H9 (cell line): ENCODE measurements around the gene FKBP10. TPM values are rescaled to one million over a fixed set of nuclear protein-coding genes. Genes with fewer than 3 reads are reported as not detected.
"Not testable (repeated sequence)": the region's sequence is repeated elsewhere in the genome, so short reads cannot be mapped to it uniquely, and the experiment has no call there.

Experiments
- DNase-seq: peaks from one replicate; pipeline ENCODE4 v3.0.0-alpha.2; 2017
- H2AFZ ChIP-seq: one replicate; pipeline ENCODE4 v1.6.1; 2013; ENCODE audit warnings: mild to moderate bottlenecking, low read length, control low read depth, moderate library complexity
- H2AK5ac ChIP-seq: 2 replicates; pipeline ENCODE4 v1.6.1; 2013; ENCODE audit warnings: low read length, control low read depth, mixed read lengths; ENCODE audit not compliant: insufficient read length
- H2BK120ac ChIP-seq: one replicate; pipeline ENCODE4 v1.6.1; 2013; ENCODE audit warnings: low read depth, mild to moderate bottlenecking, low read length, control low read depth, inconsistent platforms; ENCODE audit not compliant: poor library complexity, severe bottlenecking
- H2BK12ac ChIP-seq: 2 replicates; pipeline ENCODE4 v1.6.1; 2013; ENCODE audit warnings: low read length, control low read depth, mixed read lengths, low read depth; ENCODE audit not compliant: insufficient read length
- H2BK15ac ChIP-seq: 2 replicates; pipeline ENCODE4 v1.6.1; 2013; ENCODE audit warnings: low read depth, low read length, control low read depth
- H2BK20ac ChIP-seq: one replicate; pipeline ENCODE4 v1.6.1; 2013; ENCODE audit warnings: low read depth, mild to moderate bottlenecking, low read length, control low read depth, inconsistent platforms; ENCODE audit not compliant: poor library complexity, severe bottlenecking
- H2BK5ac ChIP-seq: 2 replicates; pipeline ENCODE4 v1.6.1; 2013; ENCODE audit warnings: low read length, control low read depth, mixed read lengths; ENCODE audit not compliant: insufficient read length
- H3K14ac ChIP-seq: 2 replicates; pipeline ENCODE4 v1.6.1; 2013; ENCODE audit warnings: low read length, control low read depth; ENCODE audit not compliant: insufficient read depth
- H3K18ac ChIP-seq: 2 replicates; pipeline ENCODE4 v1.6.1; 2013; ENCODE audit warnings: low read depth, mild to moderate bottlenecking, mixed read lengths, low read length, control low read depth; ENCODE audit not compliant: insufficient read length
- H3K23ac ChIP-seq: 2 replicates; pipeline ENCODE4 v1.6.1; 2013; ENCODE audit warnings: low read length, control low read depth, mixed read lengths, low read depth; ENCODE audit not compliant: insufficient read length
- H3K23me2 ChIP-seq: 2 replicates; pipeline ENCODE4 v1.6.1; 2013; ENCODE audit warnings: low read depth, mild to moderate bottlenecking, mixed read lengths, low read length, control low read depth; ENCODE audit not compliant: insufficient read length, poor library complexity, severe bottlenecking
- H3K27ac ChIP-seq: 2 replicates; pipeline ENCODE4 v1.5.1; 2013; ENCODE audit warnings: low read length, control low read depth, mixed read lengths, low read depth; ENCODE audit not compliant: insufficient read length
- H3K27me3 ChIP-seq: 2 replicates; pipeline ENCODE4 v1.6.1; 2013; ENCODE audit warnings: low read length, control low read depth, inconsistent platforms; ENCODE audit not compliant: insufficient read depth
- H3K4ac ChIP-seq: 2 replicates; pipeline ENCODE4 v1.6.1; 2013; ENCODE audit warnings: low read depth, mild to moderate bottlenecking, control low read depth, inconsistent platforms, low read length, moderate library complexity
- H3K4me1 ChIP-seq: 2 replicates; pipeline ENCODE4 v1.6.1; 2013; ENCODE audit warnings: low read length, control low read depth, inconsistent platforms; ENCODE audit not compliant: insufficient read depth
- H3K4me2 ChIP-seq: 2 replicates; pipeline ENCODE4 v1.6.1; 2013; ENCODE audit warnings: low read length, control low read depth, mixed read lengths; ENCODE audit not compliant: insufficient read length, insufficient read depth
- H3K56ac ChIP-seq: 2 replicates; pipeline ENCODE4 v1.6.1; 2013; ENCODE audit warnings: low read depth, mild to moderate bottlenecking, mixed read lengths, low read length, control low read depth; ENCODE audit not compliant: insufficient read length
- H3K79me1 ChIP-seq: 2 replicates; pipeline ENCODE4 v1.6.1; 2013; ENCODE audit warnings: low read depth, mild to moderate bottlenecking, moderate library complexity, low read length, control low read depth, inconsistent platforms; ENCODE audit not compliant: insufficient read depth, poor library complexity, severe bottlenecking
- H3K79me2 ChIP-seq: 2 replicates; pipeline ENCODE4 v1.6.1; 2013; ENCODE audit warnings: low read length, control low read depth, inconsistent platforms; ENCODE audit not compliant: insufficient read depth
- H3K9ac ChIP-seq: 2 replicates; pipeline ENCODE4 v1.6.1; 2013; ENCODE audit warnings: low read length, control low read depth, mixed read lengths; ENCODE audit not compliant: insufficient read length; ENCODE audit errors: extremely low read depth
- H3K9me3 ChIP-seq: one replicate; pipeline ENCODE4 v1.6.1; 2013; ENCODE audit warnings: low read depth, low read length, inconsistent platforms; ENCODE audit not compliant: control insufficient read depth
- H3T11ph ChIP-seq: one replicate; pipeline ENCODE4 v1.6.1; 2013; ENCODE audit warnings: mild to moderate bottlenecking, low read length, control low read depth, inconsistent platforms
- H4K20me1 ChIP-seq: one replicate; pipeline ENCODE4 v1.6.1; 2013; ENCODE audit not compliant: control insufficient read depth, insufficient read length, insufficient read depth
- H4K5ac ChIP-seq: 2 replicates; pipeline ENCODE4 v1.6.1; 2013; ENCODE audit warnings: low read depth, mild to moderate bottlenecking, mixed read lengths, low read length, control low read depth; ENCODE audit not compliant: insufficient read length
- H4K8ac ChIP-seq: replicated peaks from 2 replicates; pipeline ENCODE4 v1.6.1; 2013; ENCODE audit warnings: low read length, control low read depth, mixed read lengths, low read depth; ENCODE audit not compliant: insufficient read length
- H4K91ac ChIP-seq: 2 replicates; pipeline ENCODE4 v1.6.1; 2013; ENCODE audit warnings: low read depth, mild to moderate bottlenecking, moderate library complexity, mixed read lengths, low read length, control low read depth; ENCODE audit not compliant: insufficient read length
- H3K27ac Mint-ChIP-seq, 3 experiments: 2 replicates in 2 of 3; 3 replicates in 1 of 3; pipeline ENCODE4 v1.8.0; 2020 to 2021; ENCODE audit warnings: mixed read lengths in 3 of 3, mild to moderate bottlenecking in 1 of 3, moderate library complexity in 1 of 3
- H3K27me3 Mint-ChIP-seq: 2 replicates; pipeline ENCODE4 v1.8.0; 2021; ENCODE audit warnings: low read depth, mild to moderate bottlenecking, moderate library complexity, mixed read lengths
- H3K36me3 Mint-ChIP-seq, 3 experiments: 2 replicates in 2 of 3; 3 replicates in 1 of 3; pipeline ENCODE4 v1.8.0; 2020 to 2021; ENCODE audit warnings: low read depth in 3 of 3, mixed read lengths in 3 of 3; ENCODE audit not compliant: insufficient read depth in 1 of 3
- H3K4me1 Mint-ChIP-seq, 2 experiments: 2 replicates each; pipeline ENCODE4 v1.8.0; 2020; ENCODE audit warnings: mixed read lengths in 2 of 2
- H3K4me3 Mint-ChIP-seq, 2 experiments: 2 replicates in 1 of 2; 3 replicates in 1 of 2; pipeline ENCODE4 v1.8.0; 2020 to 2021; ENCODE audit warnings: mild to moderate bottlenecking in 2 of 2, mixed read lengths in 2 of 2, moderate library complexity in 1 of 2
- H3K9me3 Mint-ChIP-seq, 2 experiments: 2 replicates in 1 of 2; 3 replicates in 1 of 2; pipeline ENCODE4 v1.8.0; 2020; ENCODE audit warnings: mild to moderate bottlenecking in 2 of 2, mixed read lengths in 2 of 2, moderate library complexity in 1 of 2
- whole genome bisulfite sequencing: extraction: QIAGEN DNeasy Blood & Tissue Kit; methylation state at CpG from one replicate; pipeline ENCODE4 v1.1.7; 2013; ENCODE audit warnings: missing lambda C conversion rate, low lambda C conversion rate, mixed read lengths; ENCODE audit not compliant: insufficient read length; ENCODE audit errors: extremely low coverage; 5-methylcytosine and 5-hydroxymethylcytosine counted together
- total RNA-seq: library from RNA; stranded (reverse); gene quantifications from 2 replicates; pipeline ENCODE4 v1.2.1, GENCODE V29; 2021
- TF ChIP-seq, protein P1 (sequence below): fragments of 200-600 bp; sonication (generic); conservative IDR thresholded peaks from 3 replicates; pipeline ENCODE4 v1.8.0; 2021; ENCODE audit warnings: antibody characterized with exemption, mild to moderate bottlenecking

The FKBP10 gene
- total RNA-seq, 1 experiment from 2014 or later: 166 TPM

- Histone ChIP-seq H4K8ac (no peak overlapping the region), H3K9me3 (no peaks in the 10 kb centered on the region), H3K27me3 (no peaks in the 10 kb centered on the region), H3K79me1 (peaks cover 6% of the 10 kb centered on the region), H3K23ac (no peak overlapping the region), H3K23me2 (no peaks in the 10 kb centered on the region), H2BK12ac (no peak overlapping the region), H3K27ac (no peak overlapping the region), H4K91ac (no peak overlapping the region), H2AFZ (no peak overlapping the region), H2BK5ac (no peak overlapping the region), H3K79me2 (no peaks in the 10 kb centered on the region; the same call in 1 of the 2 replicates), H3K4me2 (no peak overlapping the region), H4K20me1 (no peaks in the 10 kb centered on the region), H2BK15ac (no peak overlapping the region), H3K18ac (no peak overlapping the region), H3K9ac (no peak overlapping the region), H4K5ac (no peak overlapping the region), H2BK120ac (no peak overlapping the region), H3K56ac (no peak overlapping the region), H3T11ph (no peak overlapping the region), H2BK20ac (no peak overlapping the region), H3K14ac (no peak overlapping the region), H3K4me1 (no peaks in the 10 kb centered on the region), H2AK5ac (no peak overlapping the region), H3K4ac (no peak overlapping the region)
- TF ChIP-seq, protein P1, sequence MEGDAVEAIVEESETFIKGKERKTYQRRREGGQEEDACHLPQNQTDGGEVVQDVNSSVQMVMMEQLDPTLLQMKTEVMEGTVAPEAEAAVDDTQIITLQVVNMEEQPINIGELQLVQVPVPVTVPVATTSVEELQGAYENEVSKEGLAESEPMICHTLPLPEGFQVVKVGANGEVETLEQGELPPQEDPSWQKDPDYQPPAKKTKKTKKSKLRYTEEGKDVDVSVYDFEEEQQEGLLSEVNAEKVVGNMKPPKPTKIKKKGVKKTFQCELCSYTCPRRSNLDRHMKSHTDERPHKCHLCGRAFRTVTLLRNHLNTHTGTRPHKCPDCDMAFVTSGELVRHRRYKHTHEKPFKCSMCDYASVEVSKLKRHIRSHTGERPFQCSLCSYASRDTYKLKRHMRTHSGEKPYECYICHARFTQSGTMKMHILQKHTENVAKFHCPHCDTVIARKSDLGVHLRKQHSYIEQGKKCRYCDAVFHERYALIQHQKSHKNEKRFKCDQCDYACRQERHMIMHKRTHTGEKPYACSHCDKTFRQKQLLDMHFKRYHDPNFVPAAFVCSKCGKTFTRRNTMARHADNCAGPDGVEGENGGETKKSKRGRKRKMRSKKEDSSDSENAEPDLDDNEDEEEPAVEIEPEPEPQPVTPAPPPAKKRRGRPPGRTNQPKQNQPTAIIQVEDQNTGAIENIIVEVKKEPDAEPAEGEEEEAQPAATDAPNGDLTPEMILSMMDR: no peak
- DNase-seq: no peak
- Mint-ChIP-seq H3K36me3 (peaks cover 3 to 21% (median 17%) of the 10 kb centered on the region in 3 experiments; a peak in 6 of 7 replicates), H3K4me1 (no peaks in the 10 kb centered on the region), H3K9me3 (no peaks in the 10 kb centered on the region), H3K27ac (no peak overlapping the region), H3K4me3 (no peak overlapping the region), H3K27me3 (no peaks in the 10 kb centered on the region)
- WGBS: no CpG with 5 or more reads among the region's 4 CpGs
Measured at GRCh38 chr17:41849251-41849990, 36.6 kb downstream of the FKBP10 start.

DNA sequence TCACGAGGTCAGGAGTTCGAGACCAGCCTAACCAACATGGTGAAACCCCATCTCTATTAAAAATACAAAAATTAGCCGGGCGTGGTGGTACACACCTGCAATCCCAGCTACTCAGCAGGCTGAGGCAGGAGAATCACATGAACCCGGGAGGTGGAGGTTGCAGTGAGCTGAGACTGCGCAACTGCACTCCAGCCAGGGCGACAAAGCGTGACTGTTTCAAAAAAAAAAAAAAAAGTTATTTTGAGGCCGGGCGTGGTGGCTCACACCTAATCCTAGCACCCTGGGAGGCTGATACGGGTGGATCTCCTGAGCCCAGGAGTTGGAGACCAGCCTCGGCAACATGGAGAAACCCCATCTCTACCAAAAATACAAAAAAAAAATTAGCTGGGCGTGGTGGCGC is 38.6 kb downstream of the FKBP10 start:
- not testable (repeated sequence) for H3K79me1 ChIP-seq, H3K9me3 Mint-ChIP-seq, H3K27me3 ChIP-seq, H3T11ph ChIP-seq, H3K23me2 ChIP-seq, H3K4me2 ChIP-seq, H3K27me3 Mint-ChIP-seq, H3K18ac ChIP-seq, H2AFZ ChIP-seq, H4K8ac ChIP-seq, H2BK120ac ChIP-seq, H3K23ac ChIP-seq, H3K27ac Mint-ChIP-seq, H3K4me1 Mint-ChIP-seq, H3K4me1 ChIP-seq, H3K9ac ChIP-seq, H2BK15ac ChIP-seq, H3K79me2 ChIP-seq, H3K14ac ChIP-seq, DNase-seq, H2AK5ac ChIP-seq, H3K4me3 Mint-ChIP-seq, H3K9me3 ChIP-seq, H4K5ac ChIP-seq, H3K4ac ChIP-seq, H3K56ac ChIP-seq, H4K91ac ChIP-seq, H2BK12ac ChIP-seq, H4K20me1 ChIP-seq, H2BK5ac ChIP-seq, H3K27ac ChIP-seq, H2BK20ac ChIP-seq
- peaks cover 5 to 30% (median 26%) of the 10 kb centered on the region in 3 experiments; a peak in 5 of 7 replicates for H3K36me3 Mint-ChIP-seq
- WGBS: no CpG with 5 or more reads among the region's 14 CpGs
